Activated naive CD8-positive, alpha-beta T cell (primary cell): Measurements from ENCODE around the gene PCBP3.

Source experiments
- H3K27ac Mint-ChIP-seq: one replicate; pipeline ENCODE4 v1.8.0; 2021; ENCODE audit warnings: mixed read lengths
- H3K27me3 Mint-ChIP-seq: one replicate; pipeline ENCODE4 v1.8.0; 2021; ENCODE audit warnings: mixed read lengths
- H3K36me3 Mint-ChIP-seq: one replicate; pipeline ENCODE4 v1.8.0; 2021; ENCODE audit warnings: mixed read lengths
- H3K4me1 Mint-ChIP-seq: one replicate; pipeline ENCODE4 v1.8.0; 2021; ENCODE audit warnings: low read depth, mixed read lengths
- H3K4me3 Mint-ChIP-seq: one replicate; pipeline ENCODE4 v1.8.0; 2021; ENCODE audit warnings: mild to moderate bottlenecking, mixed read lengths
- H3K9me3 Mint-ChIP-seq: one replicate; pipeline ENCODE4 v1.8.0; 2021; ENCODE audit warnings: low read depth, mixed read lengths

The PCBP3 gene

GRCh38 chr21:45989355-45990048 is 346.0 kb downstream of the PCBP3 start:
- no peak overlapping the region for H3K27ac Mint-ChIP-seq
- H3K27me3 Mint-ChIP-seq = no peaks in the 10 kb centered on the region
- H3K4me1 Mint-ChIP-seq = peaks cover 2% of the 10 kb centered on the region
- no peak overlapping the region for H3K4me3 Mint-ChIP-seq
- no peaks in the 10 kb centered on the region for H3K9me3 Mint-ChIP-seq
- H3K36me3 Mint-ChIP-seq = peaks cover 3% of the 10 kb centered on the region

- H3K4me3 Mint-ChIP-seq = no peak overlapping the region
- H3K9me3 Mint-ChIP-seq = no peaks in the 10 kb centered on the region
- H3K27me3 Mint-ChIP-seq = no peaks in the 10 kb centered on the region
- no peaks in the 10 kb centered on the region for H3K36me3 Mint-ChIP-seq
- H3K27ac Mint-ChIP-seq = no peak overlapping the region
- no peaks in the 10 kb centered on the region for H3K4me1 Mint-ChIP-seq
Measured at GRCh38 chr21:45990049-45990711, 346.7 kb downstream of the PCBP3 start.

GRCh38 chr21:45990741-45991605 is 347.4 kb downstream of the PCBP3 start:
- Mint-ChIP-seq H3K4me1 (no peaks in the 10 kb centered on the region), H3K9me3 (no peaks in the 10 kb centered on the region), H3K4me3 (no peak overlapping the region), H3K27ac (no peak overlapping the region), H3K27me3 (no peaks in the 10 kb centered on the region), H3K36me3 (no peaks in the 10 kb centered on the region)

- Mint-ChIP-seq H3K4me1 (no peaks in the 10 kb centered on the region), H3K9me3 (no peaks in the 10 kb centered on the region), H3K4me3 (no peak overlapping the region), H3K27ac (no peak overlapping the region), H3K27me3 (no peaks in the 10 kb centered on the region), H3K36me3 (no peaks in the 10 kb centered on the region)
Measured at GRCh38 chr21:45991606-45992300, 348.2 kb downstream of the PCBP3 start.
